Panc1 (cell line): Measurements from ENCODE around the gene QRICH1. TPM values are rescaled to one million over a fixed set of nuclear protein-coding genes. Genes with fewer than 3 reads are reported as not detected.

Source experiments
- ATAC-seq: fragments of 200-7000 bp; cut with Tn5 transposase; 2 replicates; pipeline ENCODE4 v1.9.1; 2020; ENCODE audit warnings: mild to moderate bottlenecking, moderate library complexity
- BruUV-seq: library from RNA; stranded (reverse); fragments of 400-500 nt; replicated peaks from 2 replicates; lab custom pipeline; 2021; lab: Mats Ljungman, UMichigan
- CTCF ChIA-PET: fragments of 300-600 bp; sonication (Branson Sonifier 250); formaldehyde crosslinking; loops from one replicate; lab custom pipeline; 2022; ENCODE audit warnings: antibody characterized with exemption; lab: Charles Lee
- POLR2A ChIA-PET: fragments of 300-600 bp; sonication (Branson Sonifier 250); formaldehyde crosslinking; loops from one replicate; lab custom pipeline; 2022; ENCODE audit warnings: antibody characterized with exemption; lab: Charles Lee
- DNase-seq: peaks from one replicate; pipeline ENCODE4 v3.0.0-alpha.2; 2010; ENCODE audit warnings: low read depth, low spot score
- H3K27ac ChIP-seq: 2 replicates; pipeline ENCODE4 v1.5.1; 2011; ENCODE audit warnings: mild to moderate bottlenecking, low read length, inconsistent platforms
- H3K27me3 ChIP-seq: fragments of 200-500 bp; sonication (Bioruptor generic); 2 replicates; pipeline ENCODE4 v1.6.0; 2014; ENCODE audit warnings: low read length, inconsistent platforms; ENCODE audit not compliant: control insufficient read depth, insufficient read depth
- H3K36me3 ChIP-seq: fragments of 200-500 bp; sonication (Bioruptor generic); 2 replicates; pipeline ENCODE4 v1.5.1; 2014; ENCODE audit warnings: inconsistent platforms, mild to moderate bottlenecking, low read length, moderate library complexity; ENCODE audit not compliant: control insufficient read depth, insufficient read depth
- H3K4me1 ChIP-seq: 2 replicates; pipeline ENCODE4 v1.5.1; 2011; ENCODE audit warnings: inconsistent platforms, mild to moderate bottlenecking, low read length, moderate library complexity; ENCODE audit not compliant: control insufficient read depth, insufficient read depth
- H3K4me3 ChIP-seq, 2 experiments: 2 replicates each; pipeline ENCODE4 v1.5.1; 2011 to 2012; ENCODE audit warnings: low read depth in 2 of 2, low read length in 2 of 2, mild to moderate bottlenecking in 2 of 2, inconsistent platforms in 1 of 2, moderate library complexity in 1 of 2
- H3K9me3 ChIP-seq: fragments of 200-500 bp; sonication (Bioruptor generic); 2 replicates; pipeline ENCODE4 v1.5.1; 2014; ENCODE audit warnings: low read depth, mild to moderate bottlenecking, inconsistent platforms, low read length, moderate library complexity; ENCODE audit not compliant: control insufficient read depth, insufficient read depth
- POLR2AphosphoS5 ChIP-seq: IDR thresholded peaks from 2 replicates; pipeline ENCODE4 v1.6.1; 2012; ENCODE audit warnings: mild to moderate bottlenecking, low read depth, low read length, moderate library complexity
- SIN3A ChIP-seq: IDR thresholded peaks from 2 replicates; pipeline ENCODE4 v1.6.1; 2012; ENCODE audit warnings: low read depth, mild to moderate bottlenecking, low read length, moderate library complexity, borderline replicate concordance; ENCODE audit not compliant: insufficient read depth
- TCF7L2 ChIP-seq: IDR thresholded peaks from 2 replicates; pipeline ENCODE4 v1.6.1; 2011; ENCODE audit warnings: mild to moderate bottlenecking, low read depth, low read length, inconsistent platforms
- in situ Hi-C: cut with HindIII; loops from 2 replicates; pipeline ENCODE4 v1.10.0; 2016; ENCODE audit warnings: low sequenced_read_pairs, low pct_unique_long_range_greater_than_20kb
- intact Hi-C: fragments of 100-400 bp; cut with micrococcal nuclease; formaldehyde crosslinking; loops from one replicate; pipeline ENCODE4 v1.10.0; 2022; ENCODE audit not compliant: unreplicated experiment
- total RNA-seq: library from RNA; stranded (reverse); gene quantifications from one replicate; pipeline ENCODE4 v1.2.1, GENCODE V29; 2021; ENCODE audit not compliant: unreplicated experiment
- TF ChIP-seq, protein P1 (sequence below): fragments of 450-650 bp; IDR thresholded peaks from 2 replicates; pipeline ENCODE4 v1.5.1; 2017; ENCODE audit warnings: mild to moderate bottlenecking
- TF ChIP-seq, protein P2 (sequence below), 2 experiments: IDR thresholded peaks; 2 replicates each; pipeline ENCODE4 v1.6.1; 2011 to 2012; ENCODE audit warnings: low read depth in 2 of 2, control low read depth in 1 of 2, low read length in 1 of 2, mild to moderate bottlenecking in 1 of 2, moderate library complexity in 1 of 2; ENCODE audit not compliant: insufficient read depth in 1 of 2

The QRICH1 gene
- total RNA-seq, 1 experiment from 2014 or later: 79.9 TPM

DNA sequence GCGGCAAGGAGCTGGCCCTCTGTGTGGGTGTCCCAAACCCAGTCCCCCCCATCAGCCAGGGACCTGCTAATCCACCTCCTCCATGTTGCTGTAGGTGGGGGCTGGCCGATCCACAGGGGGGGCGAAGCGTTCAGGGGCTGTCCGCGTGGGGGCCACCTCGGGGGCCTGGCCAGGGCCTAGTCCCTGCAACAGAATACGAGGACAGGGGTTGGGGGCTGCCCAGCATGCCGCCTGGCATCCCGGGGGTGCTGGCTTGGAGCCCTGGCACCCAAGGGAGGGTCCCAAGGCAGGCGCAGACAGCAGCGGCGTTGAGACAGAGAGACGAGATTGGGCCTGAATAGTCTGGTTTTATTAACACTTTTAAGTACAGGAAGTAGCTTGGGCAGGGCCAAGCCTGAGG is 14.5 kb upstream of the QRICH1 start:
- H3K36me3 ChIP-seq: peaks cover 3% of the 10 kb centered on the region; the same call in 1 of the 2 replicates

DNA sequence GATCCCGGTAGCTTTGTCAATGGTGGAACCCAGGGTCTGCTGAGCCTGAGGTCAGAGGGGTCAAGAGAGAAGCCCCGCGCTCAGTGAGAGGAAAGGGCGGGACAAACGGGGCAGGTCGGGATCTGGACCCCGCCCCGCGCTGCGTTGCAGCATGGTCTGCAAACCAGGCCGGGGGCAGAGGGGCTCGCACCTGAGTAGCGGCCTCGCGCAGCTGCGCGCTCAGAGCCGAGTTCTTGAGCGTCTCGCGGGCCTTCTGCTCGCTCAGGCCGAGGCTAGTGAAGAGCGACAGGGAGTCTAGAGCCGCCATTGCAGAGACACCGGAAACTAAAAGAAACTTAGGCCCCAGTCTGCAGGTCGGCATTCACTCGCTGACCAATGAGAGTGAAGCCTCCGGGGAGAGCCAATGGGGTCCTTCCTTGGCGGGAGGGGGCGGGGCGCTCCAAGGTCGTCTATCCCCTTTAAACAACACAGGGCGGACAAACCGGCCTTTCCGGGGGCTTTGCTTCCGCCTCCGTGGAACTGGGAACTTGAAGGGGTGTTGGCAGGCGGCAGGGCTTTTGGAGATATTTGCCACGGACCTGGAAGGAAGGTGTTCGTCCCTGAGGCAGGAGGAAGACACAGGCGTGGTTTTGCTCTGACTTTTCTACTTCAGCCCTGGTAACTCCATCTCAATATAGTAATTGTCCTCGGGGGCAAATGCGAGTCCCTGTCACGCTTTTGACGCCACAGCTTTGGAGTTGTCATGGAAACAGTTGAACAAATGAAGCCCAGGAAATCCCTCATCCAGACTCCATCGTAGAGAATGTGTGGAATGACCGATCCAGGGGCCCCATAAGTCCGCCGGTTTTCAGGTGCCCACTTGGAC is 10.8 kb upstream of the QRICH1 start, which contains the start of gene QARS1:
TSS of gene QARS1 (minus strand) at position 331 of the 865 bp plus-strand sequence. CDS start at position 307, 24 bp downstream.
- Histone ChIP-seq H3K27ac (peak within 1 kb of the TSS; percentile 96), H3K36me3 (no peaks in the 10 kb centered on the region; the same call in 1 of the 2 replicates), H3K4me3 (peak within 1 kb of the TSS; percentile 77 to 86), H3K9me3 (no peaks in the 10 kb centered on the region), H3K27me3 (no peaks in the 10 kb centered on the region), H3K4me1 (peaks cover 7% of the 10 kb centered on the region; the same call in 1 of the 2 replicates)
- DNase-seq (no peak), ATAC-seq (peak; percentile 99)
- CTCF ChIA-PET: no interaction called here
- TF ChIP-seq POLR2AphosphoS5: peak; percentile 75
- TF ChIP-seq, protein P1, sequence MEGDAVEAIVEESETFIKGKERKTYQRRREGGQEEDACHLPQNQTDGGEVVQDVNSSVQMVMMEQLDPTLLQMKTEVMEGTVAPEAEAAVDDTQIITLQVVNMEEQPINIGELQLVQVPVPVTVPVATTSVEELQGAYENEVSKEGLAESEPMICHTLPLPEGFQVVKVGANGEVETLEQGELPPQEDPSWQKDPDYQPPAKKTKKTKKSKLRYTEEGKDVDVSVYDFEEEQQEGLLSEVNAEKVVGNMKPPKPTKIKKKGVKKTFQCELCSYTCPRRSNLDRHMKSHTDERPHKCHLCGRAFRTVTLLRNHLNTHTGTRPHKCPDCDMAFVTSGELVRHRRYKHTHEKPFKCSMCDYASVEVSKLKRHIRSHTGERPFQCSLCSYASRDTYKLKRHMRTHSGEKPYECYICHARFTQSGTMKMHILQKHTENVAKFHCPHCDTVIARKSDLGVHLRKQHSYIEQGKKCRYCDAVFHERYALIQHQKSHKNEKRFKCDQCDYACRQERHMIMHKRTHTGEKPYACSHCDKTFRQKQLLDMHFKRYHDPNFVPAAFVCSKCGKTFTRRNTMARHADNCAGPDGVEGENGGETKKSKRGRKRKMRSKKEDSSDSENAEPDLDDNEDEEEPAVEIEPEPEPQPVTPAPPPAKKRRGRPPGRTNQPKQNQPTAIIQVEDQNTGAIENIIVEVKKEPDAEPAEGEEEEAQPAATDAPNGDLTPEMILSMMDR: no peak
- BruUV-seq: TSS peak; percentile 98
- intact Hi-C loops (no loop called here), in situ Hi-C loops (no loop called here)
- POLR2A ChIA-PET: interaction anchor here (0.6 kb wide), 1 partner anchor 11 kb away, joined by 4 read pairs; no protein-coding TSS in a partner anchor

More for the DNA sequence above, 14.5 kb upstream of the QRICH1 start:
- peaks cover 7% of the 10 kb centered on the region; the same call in 1 of the 2 replicates for H3K4me1 ChIP-seq
- POLR2A ChIA-PET: no interaction called here
- intact Hi-C loops: no loop called here
- ATAC-seq (no peak), DNase-seq (no peak)
- in situ Hi-C loops: no loop called here
- CTCF ChIA-PET: no interaction called here
- TF ChIP-seq POLR2AphosphoS5: no peak
- TF ChIP-seq, protein P1: no peak
- TF ChIP-seq TCF7L2: no peak
- TF ChIP-seq SIN3A: no peak
- TF ChIP-seq, protein P2, sequence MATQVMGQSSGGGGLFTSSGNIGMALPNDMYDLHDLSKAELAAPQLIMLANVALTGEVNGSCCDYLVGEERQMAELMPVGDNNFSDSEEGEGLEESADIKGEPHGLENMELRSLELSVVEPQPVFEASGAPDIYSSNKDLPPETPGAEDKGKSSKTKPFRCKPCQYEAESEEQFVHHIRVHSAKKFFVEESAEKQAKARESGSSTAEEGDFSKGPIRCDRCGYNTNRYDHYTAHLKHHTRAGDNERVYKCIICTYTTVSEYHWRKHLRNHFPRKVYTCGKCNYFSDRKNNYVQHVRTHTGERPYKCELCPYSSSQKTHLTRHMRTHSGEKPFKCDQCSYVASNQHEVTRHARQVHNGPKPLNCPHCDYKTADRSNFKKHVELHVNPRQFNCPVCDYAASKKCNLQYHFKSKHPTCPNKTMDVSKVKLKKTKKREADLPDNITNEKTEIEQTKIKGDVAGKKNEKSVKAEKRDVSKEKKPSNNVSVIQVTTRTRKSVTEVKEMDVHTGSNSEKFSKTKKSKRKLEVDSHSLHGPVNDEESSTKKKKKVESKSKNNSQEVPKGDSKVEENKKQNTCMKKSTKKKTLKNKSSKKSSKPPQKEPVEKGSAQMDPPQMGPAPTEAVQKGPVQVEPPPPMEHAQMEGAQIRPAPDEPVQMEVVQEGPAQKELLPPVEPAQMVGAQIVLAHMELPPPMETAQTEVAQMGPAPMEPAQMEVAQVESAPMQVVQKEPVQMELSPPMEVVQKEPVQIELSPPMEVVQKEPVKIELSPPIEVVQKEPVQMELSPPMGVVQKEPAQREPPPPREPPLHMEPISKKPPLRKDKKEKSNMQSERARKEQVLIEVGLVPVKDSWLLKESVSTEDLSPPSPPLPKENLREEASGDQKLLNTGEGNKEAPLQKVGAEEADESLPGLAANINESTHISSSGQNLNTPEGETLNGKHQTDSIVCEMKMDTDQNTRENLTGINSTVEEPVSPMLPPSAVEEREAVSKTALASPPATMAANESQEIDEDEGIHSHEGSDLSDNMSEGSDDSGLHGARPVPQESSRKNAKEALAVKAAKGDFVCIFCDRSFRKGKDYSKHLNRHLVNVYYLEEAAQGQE (IDR thresholded peaks at IDR 0.05; ENCODE audit: insufficient read depth in 1 of 2, low read depth in 2 of 2, low read length in 1 of 2): no peak
- H3K9me3 ChIP-seq: no peaks in the 10 kb centered on the region
- H3K27me3 ChIP-seq: no peaks in the 10 kb centered on the region
- BruUV-seq: no TSS peak
- no peak overlapping the region for H3K4me3 ChIP-seq
- H3K27ac ChIP-seq: no peak overlapping the region
